ENCODE data around the gene IPO4. TPM values are rescaled to one million over a fixed set of nuclear protein-coding genes. Genes with fewer than 3 reads are reported as not detected.
"Not testable (repeated sequence)": the region's sequence is repeated elsewhere in the genome, so short reads cannot be mapped to it uniquely, and the experiment has no call there.

Gene IPO4
- polyA plus RNA-seq, 1 donor (not counting 4 experiments of a cell fraction or from before 2014, with no cell fraction given), result 18.6 TPM

DNA sequence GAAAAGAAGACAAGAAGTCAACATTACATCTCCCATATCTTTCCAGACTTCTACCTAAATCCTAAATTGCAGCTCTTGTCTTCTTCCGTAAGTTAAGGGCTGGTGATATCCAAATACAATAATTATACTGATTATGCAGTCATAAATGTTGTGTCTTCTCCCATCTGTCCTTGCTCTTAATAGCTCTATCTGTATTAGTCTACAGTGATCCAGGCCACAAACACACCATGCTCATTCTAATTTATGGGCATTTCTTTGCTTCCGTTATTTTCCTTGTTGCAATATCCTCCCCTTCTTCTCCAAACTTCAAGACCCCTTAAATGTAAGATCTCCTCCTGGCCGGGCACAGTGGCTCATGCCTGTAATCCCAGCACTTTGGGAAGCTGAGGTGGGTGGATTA lies 30.9 kb upstream of the IPO4 start:
- peaks cover 51% of the 10 kb centered on the region for H3K79me2 ChIP-seq (ENCODE audit: control insufficient read depth, insufficient read depth, low read length)
- H3K4me3 ChIP-seq (ENCODE audit: control insufficient read depth in 2 of 3, extremely low read depth in 1 of 3, insufficient read depth in 2 of 3, low read depth in 1 of 3, low read length in 3 of 3), result no peak overlapping the region
- H3K27me3 ChIP-seq (ENCODE audit: control insufficient read depth, extremely low read depth, insufficient read depth, low read length), result no peaks in the 10 kb centered on the region
- H3K36me3 ChIP-seq (ENCODE audit: control insufficient read depth in 2 of 2, extremely low read depth in 1 of 2, insufficient read depth in 2 of 2, low read length in 2 of 2), result peaks cover 6 to 9% of the 10 kb centered on the region in 2 experiments
- no peaks in the 10 kb centered on the region for H3K9me1 ChIP-seq (ENCODE audit: control insufficient read depth, extremely low read depth, insufficient read depth, low read length)
- H3K9me3 ChIP-seq (ENCODE audit: control insufficient read depth, low read depth, low read length), result no peaks in the 10 kb centered on the region
- DNase-seq (ENCODE audit: low read depth, low spot score) (no peak), FAIRE-seq (no peak)
- H3K4me2 ChIP-seq (ENCODE audit: control insufficient read depth, extremely low read depth, insufficient read depth, low read depth, low read length), result no peak overlapping the region
- H3K27ac ChIP-seq (ENCODE audit: control insufficient read depth, insufficient read depth, low read length), result no peak overlapping the region
- H3K4me1 ChIP-seq (ENCODE audit: control insufficient read depth, extremely low read depth, insufficient read depth, low read length), result peaks cover 10% of the 10 kb centered on the region
- H2AFZ ChIP-seq (ENCODE audit: control insufficient read depth, low read length), result no peak overlapping the region
- no peaks in the 10 kb centered on the region for H4K20me1 ChIP-seq (ENCODE audit: control insufficient read depth, extremely low read depth, insufficient read depth, low read length)
- dilution Hi-C loops (cut with MboI; ENCODE audit: extremely low pct_ligation_motif_present, low sequenced_read_pairs), result no loop called here
- no peak for TF ChIP-seq EZH2 (IDR thresholded peaks at IDR 0.05; ENCODE audit: low read length)
- TF ChIP-seq, protein P1, sequence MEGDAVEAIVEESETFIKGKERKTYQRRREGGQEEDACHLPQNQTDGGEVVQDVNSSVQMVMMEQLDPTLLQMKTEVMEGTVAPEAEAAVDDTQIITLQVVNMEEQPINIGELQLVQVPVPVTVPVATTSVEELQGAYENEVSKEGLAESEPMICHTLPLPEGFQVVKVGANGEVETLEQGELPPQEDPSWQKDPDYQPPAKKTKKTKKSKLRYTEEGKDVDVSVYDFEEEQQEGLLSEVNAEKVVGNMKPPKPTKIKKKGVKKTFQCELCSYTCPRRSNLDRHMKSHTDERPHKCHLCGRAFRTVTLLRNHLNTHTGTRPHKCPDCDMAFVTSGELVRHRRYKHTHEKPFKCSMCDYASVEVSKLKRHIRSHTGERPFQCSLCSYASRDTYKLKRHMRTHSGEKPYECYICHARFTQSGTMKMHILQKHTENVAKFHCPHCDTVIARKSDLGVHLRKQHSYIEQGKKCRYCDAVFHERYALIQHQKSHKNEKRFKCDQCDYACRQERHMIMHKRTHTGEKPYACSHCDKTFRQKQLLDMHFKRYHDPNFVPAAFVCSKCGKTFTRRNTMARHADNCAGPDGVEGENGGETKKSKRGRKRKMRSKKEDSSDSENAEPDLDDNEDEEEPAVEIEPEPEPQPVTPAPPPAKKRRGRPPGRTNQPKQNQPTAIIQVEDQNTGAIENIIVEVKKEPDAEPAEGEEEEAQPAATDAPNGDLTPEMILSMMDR (optimal IDR thresholded peaks at IDR 0.05 in 1 of 3, IDR thresholded peaks at IDR 0.05 in 1 of 3, conservative IDR thresholded peaks at IDR 0.05 in 1 of 3; ENCODE audit: extremely low read depth in 1 of 3, insufficient read depth in 2 of 3, low read length in 3 of 3), result no peak
- H3K9ac ChIP-seq (ENCODE audit: control insufficient read depth, extremely low read depth, insufficient read depth, low read length), result no peak overlapping the region

GRCh38 chr14:24219080-24219479 lies 30.5 kb upstream of the IPO4 start:
- Histone ChIP-seq H3K79me2 (ENCODE audit: control insufficient read depth, insufficient read depth, low read length) (peaks cover 51% of the 10 kb centered on the region), H4K20me1 (ENCODE audit: control insufficient read depth, extremely low read depth, insufficient read depth, low read length) (no peaks in the 10 kb centered on the region), H3K4me2 (ENCODE audit: control insufficient read depth, extremely low read depth, insufficient read depth, low read depth, low read length) (no peak overlapping the region), H3K9me1 (ENCODE audit: control insufficient read depth, extremely low read depth, insufficient read depth, low read length) (no peaks in the 10 kb centered on the region), H3K9me3 (ENCODE audit: control insufficient read depth, low read depth, low read length) (no peaks in the 10 kb centered on the region), H3K4me3 (ENCODE audit: control insufficient read depth in 2 of 3, extremely low read depth in 1 of 3, insufficient read depth in 2 of 3, low read depth in 1 of 3, low read length in 3 of 3) (no peak overlapping the region), H3K36me3 (ENCODE audit: control insufficient read depth in 2 of 2, extremely low read depth in 1 of 2, insufficient read depth in 2 of 2, low read length in 2 of 2) (peaks cover 6 to 10% of the 10 kb centered on the region in 2 experiments), H3K9ac (ENCODE audit: control insufficient read depth, extremely low read depth, insufficient read depth, low read length) (no peak overlapping the region), H3K27ac (ENCODE audit: control insufficient read depth, insufficient read depth, low read length) (no peak overlapping the region), H3K27me3 (ENCODE audit: control insufficient read depth, extremely low read depth, insufficient read depth, low read length) (no peaks in the 10 kb centered on the region), H2AFZ (ENCODE audit: control insufficient read depth, low read length) (no peak overlapping the region), H3K4me1 (ENCODE audit: control insufficient read depth, extremely low read depth, insufficient read depth, low read length) (peaks cover 7% of the 10 kb centered on the region)
- DNase-seq (ENCODE audit: low read depth, low spot score), result no peak
- FAIRE-seq, result no peak
- TF ChIP-seq, protein P1 (optimal IDR thresholded peaks at IDR 0.05 in 1 of 3, IDR thresholded peaks at IDR 0.05 in 1 of 3, conservative IDR thresholded peaks at IDR 0.05 in 1 of 3; ENCODE audit: extremely low read depth in 1 of 3, insufficient read depth in 2 of 3, low read length in 3 of 3), result no peak
- dilution Hi-C loops (cut with MboI; ENCODE audit: extremely low pct_ligation_motif_present, low sequenced_read_pairs), result no loop called here

GRCh38 chr14:24216876-24217275 lies 28.3 kb upstream of the IPO4 start:
- dilution Hi-C loops (cut with MboI; ENCODE audit: extremely low pct_ligation_motif_present, low sequenced_read_pairs); FAIRE-seq: not testable (repeated sequence)
- peaks cover 12% of the 10 kb centered on the region for H3K4me1 ChIP-seq (ENCODE audit: control insufficient read depth, extremely low read depth, insufficient read depth, low read length)

More at GRCh38 chr14:24216876-24217275, 28.3 kb upstream of the IPO4 start:
- peaks cover 34% of the 10 kb centered on the region for H3K79me2 ChIP-seq (ENCODE audit: control insufficient read depth, insufficient read depth, low read length)
- not testable (repeated sequence) for H3K9ac ChIP-seq (ENCODE audit: control insufficient read depth, extremely low read depth, insufficient read depth, low read length); H3K27me3 ChIP-seq (ENCODE audit: control insufficient read depth, extremely low read depth, insufficient read depth, low read length); H3K27ac ChIP-seq (ENCODE audit: control insufficient read depth, insufficient read depth, low read length); H3K4me3 ChIP-seq (ENCODE audit: control insufficient read depth in 2 of 3, extremely low read depth in 1 of 3, insufficient read depth in 2 of 3, low read depth in 1 of 3, low read length in 3 of 3); H3K9me3 ChIP-seq (ENCODE audit: control insufficient read depth, low read depth, low read length); H3K9me1 ChIP-seq (ENCODE audit: control insufficient read depth, extremely low read depth, insufficient read depth, low read length); H2AFZ ChIP-seq (ENCODE audit: control insufficient read depth, low read length); H3K4me2 ChIP-seq (ENCODE audit: control insufficient read depth, extremely low read depth, insufficient read depth, low read depth, low read length); DNase-seq (ENCODE audit: low read depth, low spot score); H4K20me1 ChIP-seq (ENCODE audit: control insufficient read depth, extremely low read depth, insufficient read depth, low read length)
- peaks cover 10 to 11% of the 10 kb centered on the region in 2 experiments for H3K36me3 ChIP-seq (ENCODE audit: control insufficient read depth in 2 of 2, extremely low read depth in 1 of 2, insufficient read depth in 2 of 2, low read length in 2 of 2)

Measured in keratinocyte (primary cell).